ENCODE measurements around the gene STK32C.

DNA sequence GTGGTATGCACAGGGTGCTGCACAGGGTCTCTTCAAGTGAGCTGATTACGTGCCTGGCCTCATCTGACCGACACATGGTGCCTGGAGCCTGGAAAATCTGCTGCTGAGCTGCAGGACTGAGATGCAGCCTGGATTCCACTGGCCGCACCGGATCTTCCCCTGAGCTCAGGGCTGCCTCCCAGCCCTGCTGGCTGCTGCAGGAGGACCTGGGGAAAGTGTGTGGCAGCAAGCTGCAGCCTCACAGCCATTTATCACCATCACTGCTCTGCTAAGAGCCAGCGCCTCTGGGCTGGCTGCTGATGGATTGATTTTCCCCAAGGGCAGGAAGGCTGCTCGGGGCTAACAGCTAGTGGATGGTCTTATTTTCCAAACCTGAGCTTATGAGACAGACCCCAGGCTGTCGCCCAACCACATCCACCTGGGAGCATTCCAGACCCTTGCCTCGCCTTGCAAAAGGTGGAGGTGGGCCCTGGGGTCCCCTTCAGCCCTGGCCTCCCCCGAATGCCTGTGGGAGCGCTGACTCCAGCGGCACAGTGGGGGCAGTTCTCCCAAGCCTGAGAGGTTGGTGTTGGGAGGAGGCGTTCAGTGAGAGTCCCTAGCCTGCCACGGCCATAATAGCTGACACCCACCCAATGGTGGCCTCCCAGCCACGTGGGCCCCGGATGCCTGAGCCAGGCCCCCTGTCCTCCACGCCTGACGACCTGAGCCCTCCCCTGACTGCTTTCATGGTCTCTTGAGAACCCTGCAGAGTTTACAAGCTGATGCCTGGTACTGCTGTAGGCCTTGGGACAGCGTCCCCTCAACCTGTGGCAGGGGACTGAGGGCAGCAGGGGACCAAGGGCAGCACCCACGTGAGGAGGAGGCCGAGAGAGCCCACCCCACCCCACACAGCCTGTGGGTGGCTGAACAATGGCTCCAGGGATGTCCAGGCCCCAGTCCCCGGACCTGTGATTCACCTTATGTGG lies 38.2 kb downstream of the STK32C start:
- TF ChIP-seq, protein P1, sequence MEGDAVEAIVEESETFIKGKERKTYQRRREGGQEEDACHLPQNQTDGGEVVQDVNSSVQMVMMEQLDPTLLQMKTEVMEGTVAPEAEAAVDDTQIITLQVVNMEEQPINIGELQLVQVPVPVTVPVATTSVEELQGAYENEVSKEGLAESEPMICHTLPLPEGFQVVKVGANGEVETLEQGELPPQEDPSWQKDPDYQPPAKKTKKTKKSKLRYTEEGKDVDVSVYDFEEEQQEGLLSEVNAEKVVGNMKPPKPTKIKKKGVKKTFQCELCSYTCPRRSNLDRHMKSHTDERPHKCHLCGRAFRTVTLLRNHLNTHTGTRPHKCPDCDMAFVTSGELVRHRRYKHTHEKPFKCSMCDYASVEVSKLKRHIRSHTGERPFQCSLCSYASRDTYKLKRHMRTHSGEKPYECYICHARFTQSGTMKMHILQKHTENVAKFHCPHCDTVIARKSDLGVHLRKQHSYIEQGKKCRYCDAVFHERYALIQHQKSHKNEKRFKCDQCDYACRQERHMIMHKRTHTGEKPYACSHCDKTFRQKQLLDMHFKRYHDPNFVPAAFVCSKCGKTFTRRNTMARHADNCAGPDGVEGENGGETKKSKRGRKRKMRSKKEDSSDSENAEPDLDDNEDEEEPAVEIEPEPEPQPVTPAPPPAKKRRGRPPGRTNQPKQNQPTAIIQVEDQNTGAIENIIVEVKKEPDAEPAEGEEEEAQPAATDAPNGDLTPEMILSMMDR (IDR thresholded peaks at IDR 0.05; ENCODE audit: insufficient read depth, low read length) = no peak
- no peak for TF ChIP-seq GABPA (IDR thresholded peaks at IDR 0.05; ENCODE audit: low read depth)
- no peak for TF ChIP-seq POLR2AphosphoS5 (IDR thresholded peaks at IDR 0.05; ENCODE audit: low read depth)
- TF ChIP-seq, protein P2, sequence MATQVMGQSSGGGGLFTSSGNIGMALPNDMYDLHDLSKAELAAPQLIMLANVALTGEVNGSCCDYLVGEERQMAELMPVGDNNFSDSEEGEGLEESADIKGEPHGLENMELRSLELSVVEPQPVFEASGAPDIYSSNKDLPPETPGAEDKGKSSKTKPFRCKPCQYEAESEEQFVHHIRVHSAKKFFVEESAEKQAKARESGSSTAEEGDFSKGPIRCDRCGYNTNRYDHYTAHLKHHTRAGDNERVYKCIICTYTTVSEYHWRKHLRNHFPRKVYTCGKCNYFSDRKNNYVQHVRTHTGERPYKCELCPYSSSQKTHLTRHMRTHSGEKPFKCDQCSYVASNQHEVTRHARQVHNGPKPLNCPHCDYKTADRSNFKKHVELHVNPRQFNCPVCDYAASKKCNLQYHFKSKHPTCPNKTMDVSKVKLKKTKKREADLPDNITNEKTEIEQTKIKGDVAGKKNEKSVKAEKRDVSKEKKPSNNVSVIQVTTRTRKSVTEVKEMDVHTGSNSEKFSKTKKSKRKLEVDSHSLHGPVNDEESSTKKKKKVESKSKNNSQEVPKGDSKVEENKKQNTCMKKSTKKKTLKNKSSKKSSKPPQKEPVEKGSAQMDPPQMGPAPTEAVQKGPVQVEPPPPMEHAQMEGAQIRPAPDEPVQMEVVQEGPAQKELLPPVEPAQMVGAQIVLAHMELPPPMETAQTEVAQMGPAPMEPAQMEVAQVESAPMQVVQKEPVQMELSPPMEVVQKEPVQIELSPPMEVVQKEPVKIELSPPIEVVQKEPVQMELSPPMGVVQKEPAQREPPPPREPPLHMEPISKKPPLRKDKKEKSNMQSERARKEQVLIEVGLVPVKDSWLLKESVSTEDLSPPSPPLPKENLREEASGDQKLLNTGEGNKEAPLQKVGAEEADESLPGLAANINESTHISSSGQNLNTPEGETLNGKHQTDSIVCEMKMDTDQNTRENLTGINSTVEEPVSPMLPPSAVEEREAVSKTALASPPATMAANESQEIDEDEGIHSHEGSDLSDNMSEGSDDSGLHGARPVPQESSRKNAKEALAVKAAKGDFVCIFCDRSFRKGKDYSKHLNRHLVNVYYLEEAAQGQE (IDR thresholded peaks at IDR 0.05; ENCODE audit: insufficient replicate concordance, low read depth) = no peak
- TF ChIP-seq SPI1 (IDR thresholded peaks at IDR 0.05; ENCODE audit: borderline replicate concordance, low read depth) = no peak
